GM12872 (cell line): Measurements from ENCODE around the gene MLPH.

ENCODE experiments used
- TF ChIP-seq, protein P1 (sequence below): IDR thresholded peaks from 3 replicates; pipeline ENCODE4 v1.5.1; 2011; ENCODE audit warnings: low read depth, mild to moderate bottlenecking, low read length, moderate library complexity; ENCODE audit not compliant: insufficient read depth

MLPH gene

DNA sequence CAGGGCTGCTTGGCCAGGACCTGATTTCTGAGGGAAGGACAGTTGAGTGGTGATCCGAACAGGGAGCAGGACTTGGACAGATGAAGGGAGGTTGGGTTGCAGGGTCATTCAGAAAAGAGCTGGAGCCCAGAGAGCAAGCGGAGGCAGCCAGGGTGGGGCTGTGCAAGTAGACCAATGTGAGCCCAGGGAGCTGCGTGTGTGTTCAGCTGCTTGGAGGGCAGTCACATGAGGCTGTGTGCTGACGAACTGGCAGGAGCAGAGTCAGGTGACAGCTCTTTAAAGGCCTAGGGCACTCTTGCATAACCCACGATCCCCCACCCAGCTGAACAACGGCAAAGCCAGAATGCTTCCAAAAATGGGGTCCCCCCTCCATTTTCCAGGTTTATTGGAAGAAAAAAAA, 4.6 kb upstream of the MLPH start:
- TF ChIP-seq, protein P1, sequence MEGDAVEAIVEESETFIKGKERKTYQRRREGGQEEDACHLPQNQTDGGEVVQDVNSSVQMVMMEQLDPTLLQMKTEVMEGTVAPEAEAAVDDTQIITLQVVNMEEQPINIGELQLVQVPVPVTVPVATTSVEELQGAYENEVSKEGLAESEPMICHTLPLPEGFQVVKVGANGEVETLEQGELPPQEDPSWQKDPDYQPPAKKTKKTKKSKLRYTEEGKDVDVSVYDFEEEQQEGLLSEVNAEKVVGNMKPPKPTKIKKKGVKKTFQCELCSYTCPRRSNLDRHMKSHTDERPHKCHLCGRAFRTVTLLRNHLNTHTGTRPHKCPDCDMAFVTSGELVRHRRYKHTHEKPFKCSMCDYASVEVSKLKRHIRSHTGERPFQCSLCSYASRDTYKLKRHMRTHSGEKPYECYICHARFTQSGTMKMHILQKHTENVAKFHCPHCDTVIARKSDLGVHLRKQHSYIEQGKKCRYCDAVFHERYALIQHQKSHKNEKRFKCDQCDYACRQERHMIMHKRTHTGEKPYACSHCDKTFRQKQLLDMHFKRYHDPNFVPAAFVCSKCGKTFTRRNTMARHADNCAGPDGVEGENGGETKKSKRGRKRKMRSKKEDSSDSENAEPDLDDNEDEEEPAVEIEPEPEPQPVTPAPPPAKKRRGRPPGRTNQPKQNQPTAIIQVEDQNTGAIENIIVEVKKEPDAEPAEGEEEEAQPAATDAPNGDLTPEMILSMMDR: no peak

DNA sequence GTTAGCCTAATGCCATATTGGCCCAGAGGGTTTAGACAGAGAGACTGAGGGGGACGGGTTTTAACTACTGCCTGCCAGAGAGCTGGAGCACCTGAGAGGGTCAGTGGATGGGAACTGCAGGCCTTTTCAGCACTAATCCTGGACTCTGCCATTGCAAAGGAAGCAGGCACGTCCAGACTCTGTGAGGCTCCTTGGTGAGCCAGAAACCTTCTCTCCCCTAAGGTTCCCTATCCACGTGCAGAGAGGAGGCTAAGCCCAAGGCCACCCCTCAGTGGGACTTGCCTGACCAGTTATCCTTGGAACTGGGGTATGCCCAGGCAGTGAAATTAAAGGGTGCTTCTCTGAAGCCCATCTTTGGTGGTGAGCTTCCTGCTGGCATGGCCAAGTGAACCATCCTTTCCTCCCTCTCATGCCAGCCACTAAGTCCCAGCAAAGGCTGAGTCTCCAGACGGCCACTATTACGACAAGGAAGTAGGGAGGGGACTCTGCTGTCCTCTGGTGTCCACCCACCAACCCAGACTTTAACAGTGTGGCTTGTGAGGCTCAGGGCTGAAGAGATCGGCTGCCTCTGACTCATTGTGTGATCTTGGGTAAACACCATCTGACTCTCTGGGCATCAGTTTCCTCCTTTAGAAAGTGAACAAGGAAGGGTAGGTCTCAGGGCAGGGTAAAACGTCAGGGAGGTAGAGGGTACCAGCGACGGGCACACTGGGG, 3.9 kb upstream of the MLPH start:
- TF ChIP-seq, protein P1: no peak

DNA sequence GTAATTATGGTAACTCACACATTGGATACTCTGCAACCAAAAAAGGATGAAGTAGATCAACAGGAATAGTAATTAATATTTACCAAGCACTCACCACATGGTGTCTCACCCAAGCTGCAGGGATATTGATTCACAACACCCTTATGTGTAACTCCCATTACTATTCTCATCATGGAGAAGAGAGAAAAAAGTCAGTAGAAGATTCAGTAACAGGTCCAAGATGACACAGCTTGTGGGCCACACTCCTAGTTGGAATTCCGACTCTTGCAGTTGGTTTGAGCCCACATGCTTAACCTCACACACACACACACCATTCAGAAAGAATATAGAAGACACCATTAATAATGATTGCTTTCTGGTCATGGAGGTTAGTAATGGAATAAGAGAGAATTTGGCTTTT, 1.7 kb upstream of the MLPH start:
- TF ChIP-seq, protein P1: no peak

DNA sequence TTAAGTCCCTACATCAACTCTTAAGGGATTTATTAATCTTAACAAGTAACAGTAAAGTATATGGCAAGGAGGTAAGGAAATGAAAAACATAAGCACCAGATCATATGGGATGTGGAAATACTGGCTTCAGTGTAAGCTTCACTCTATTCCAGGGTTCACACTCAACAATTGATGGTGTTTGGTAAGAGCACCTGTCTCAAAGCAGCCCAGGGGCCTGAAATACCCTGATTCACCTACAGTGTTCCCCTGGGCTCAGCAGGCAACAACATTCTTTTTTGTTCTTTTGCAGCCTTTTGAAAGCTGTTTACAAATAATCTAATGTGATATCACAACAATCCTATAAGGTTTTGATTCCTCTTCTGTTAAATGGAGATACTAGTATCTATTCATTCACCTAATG, 1.2 kb upstream of the MLPH start:
- TF ChIP-seq, protein P1: no peak

DNA sequence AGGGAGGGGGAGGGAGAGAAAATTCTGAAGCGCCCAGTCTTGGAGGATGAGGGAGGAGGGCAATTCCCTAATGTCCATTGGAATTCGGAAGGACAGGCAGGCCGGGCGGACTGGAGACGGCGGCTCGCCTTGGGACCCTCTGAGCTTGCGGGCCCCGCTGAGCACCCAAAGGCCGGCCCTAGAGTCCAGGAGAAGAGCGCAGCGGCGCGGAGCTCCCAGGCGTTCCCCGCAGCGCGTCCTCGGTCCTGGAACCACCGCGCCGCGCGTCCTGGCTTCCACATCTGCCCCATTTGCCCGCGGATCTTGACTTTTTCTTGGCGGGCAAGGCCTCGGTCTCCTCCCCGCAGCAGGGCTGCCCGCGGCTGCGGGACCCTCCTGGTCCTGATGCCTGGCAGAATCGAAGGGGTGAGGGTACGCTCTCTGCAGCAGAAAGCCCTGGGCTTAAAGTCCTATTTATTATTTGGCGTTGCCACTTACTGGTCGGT, 675 bp upstream of the MLPH start:
- TF ChIP-seq, protein P1: no peak

DNA sequence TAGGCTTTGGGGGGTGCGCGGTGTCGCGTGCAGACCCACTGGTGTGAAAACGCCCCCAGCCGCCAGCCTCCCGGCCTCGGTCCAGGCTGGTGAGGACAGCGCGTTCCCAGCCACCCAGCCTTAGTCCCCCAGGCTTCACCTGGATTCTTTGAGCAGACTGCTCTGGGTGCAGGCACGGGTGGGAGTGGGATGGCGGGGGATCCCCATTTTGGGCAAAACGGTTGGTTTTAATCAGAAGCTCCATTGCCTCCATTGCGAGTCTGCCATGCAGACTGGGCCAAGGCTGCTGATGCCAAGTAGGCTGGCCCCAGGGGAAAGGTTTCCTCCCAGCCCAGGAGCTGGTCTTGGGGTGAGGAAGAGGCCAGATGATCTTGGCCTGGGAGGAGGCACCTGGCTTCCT, 445 bp downstream of the MLPH start:
- TF ChIP-seq, protein P1: no peak

DNA sequence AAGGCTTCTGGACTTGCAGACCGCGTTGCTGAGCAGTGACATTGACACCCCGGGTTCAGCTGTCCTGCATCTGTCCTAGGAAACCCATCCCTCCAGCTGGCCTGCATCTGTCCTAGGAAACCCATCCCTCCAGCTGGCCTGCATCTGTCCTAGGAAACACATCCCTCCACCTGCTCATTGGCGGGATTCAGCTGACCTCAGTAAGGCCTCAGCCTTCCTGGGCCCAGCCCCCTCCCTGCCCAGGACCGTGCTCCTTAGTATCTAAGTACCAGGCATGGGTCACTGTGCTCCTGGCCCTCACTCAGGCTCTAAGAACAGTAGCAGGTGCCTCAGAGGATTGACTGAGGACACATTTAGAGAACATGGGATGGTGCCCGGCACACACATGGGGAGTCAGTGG, 1.2 kb downstream of the MLPH start:
- TF ChIP-seq, protein P1: no peak
